ENCODE data around the gene HNRNPUL2. TPM values are rescaled to one million over a fixed set of nuclear protein-coding genes. Genes with fewer than 3 reads are reported as not detected.

The HNRNPUL2 gene
- total and polyA plus RNA-seq, 2 of the 4 experiments (the other 2 are of a cell fraction): 3.9 to 30.2 TPM

DNA sequence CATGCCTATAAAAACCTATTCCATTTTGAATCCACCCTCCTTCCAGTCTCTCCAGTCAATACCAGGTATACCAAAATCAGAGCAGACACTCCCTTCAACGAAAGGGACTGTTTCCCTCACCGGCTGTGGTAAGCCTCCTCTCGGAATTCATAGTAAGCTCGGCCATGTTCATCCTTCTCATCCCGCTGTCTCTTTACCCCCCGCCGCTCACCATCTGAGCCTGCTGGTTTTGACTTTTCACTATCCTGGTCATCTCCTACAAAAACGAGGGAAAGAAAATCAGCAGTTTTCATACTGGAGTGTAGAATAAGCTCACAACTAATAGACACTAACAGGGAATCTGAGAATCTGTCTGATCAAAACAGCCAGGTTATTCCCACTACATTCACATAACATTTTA, 3.1 kb downstream of the HNRNPUL2 start:
- in situ Hi-C loops (cut with MboI; ENCODE audit: low sequenced_read_pairs): no loop called here
- Histone ChIP-seq H4K5ac (ENCODE audit: low read depth, low read length) (no peak overlapping the region), H3K4ac (ENCODE audit: low read depth, low read length) (no peak overlapping the region), H3K18ac (ENCODE audit: low read depth, low read length) (no peak overlapping the region), H3K79me1 (ENCODE audit: low read depth in 1 of 2, low read length in 2 of 2) (peaks cover 35 to 48% of the 10 kb centered on the region in 2 experiments), H3K4me3 (ENCODE audit: insufficient read depth, low read depth, low read length) (no peak overlapping the region), H3K56ac (ENCODE audit: extremely low read depth, insufficient read depth, low read length) (no peak overlapping the region; the same call in 1 of the 2 replicates), H3K23ac (ENCODE audit: low read depth, low read length) (peak overlapping the region; percentile 78; the same call in 1 of the 2 replicates), H3K27me3 (ENCODE audit: control insufficient read depth, insufficient read depth, low read length) (no peaks in the 10 kb centered on the region), H2BK120ac (ENCODE audit: low read depth, low read length) (no peak overlapping the region), H2BK20ac (ENCODE audit: low read depth, low read length) (no peak overlapping the region), H2AFZ (replicated peaks; ENCODE audit: low read length, poor library complexity) (no peak overlapping the region), H3K9me3 (ENCODE audit: control insufficient read depth, insufficient read depth, low read length) (no peaks in the 10 kb centered on the region), H4K20me1 (ENCODE audit: insufficient read depth, low read length) (peaks cover 48% of the 10 kb centered on the region), H3K4me1 (ENCODE audit: control insufficient read depth, insufficient read depth, low read length) (peaks cover 4% of the 10 kb centered on the region; the same call in 1 of the 2 replicates), H3K9ac (ENCODE audit: low read depth, low read length) (peak overlapping the region; percentile 44; the same call in 1 of the 2 replicates), H3K9me1 (ENCODE audit: insufficient read depth, low read length) (peaks cover 8% of the 10 kb centered on the region; the same call in 1 of the 2 replicates), H2AK9ac (replicated peaks; ENCODE audit: low read depth, low read length, poor library complexity) (no peak overlapping the region), H2AK5ac (ENCODE audit: low read depth, low read length) (no peak overlapping the region), H4K91ac (ENCODE audit: insufficient read depth, low read depth, low read length) (no peak overlapping the region), H2BK15ac (ENCODE audit: low read depth, low read length) (no peak overlapping the region), H3K14ac (replicated peaks; ENCODE audit: low read depth, low read length) (no peak overlapping the region), H3K4me2 (ENCODE audit: low read depth, low read length) (peak overlapping the region; percentile 62), H3K36me3 (ENCODE audit: control insufficient read depth, insufficient read depth, low read length) (peaks cover 41% of the 10 kb centered on the region), H4K8ac (ENCODE audit: low read depth in 2 of 2, low read length in 2 of 2) (no peak overlapping the region), H2BK5ac (ENCODE audit: low read depth, low read length, poor library complexity, severe bottlenecking) (no peak overlapping the region), H3K27ac (ENCODE audit: insufficient read depth, low read length) (0 out of 2 replicates have a peak overlapping the region, but pooled peaks have one; percentile 9)
- WGBS, 2 experiments (ENCODE audit: extremely low coverage in 2 of 2, insufficient read length in 1 of 2): 69% methylated on average over 2 of the region's 8 CpGs; no CpG with 5 or more reads in 1 of the 2 experiments
- CTCF ChIA-PET: interaction anchor here (0.9 kb wide), 1 partner anchor 18 kb away, joined by 3 read pairs; no protein-coding TSS in a partner anchor
- BruUV-seq (replicated peaks): no TSS peak
- dilution Hi-C loops (cut with HindIII; ENCODE audit: low sequenced_read_pairs, unreplicated experiment): no loop called here
- POLR2A ChIA-PET (ENCODE audit: unreplicated experiment): interaction anchor here (0.9 kb wide), 1 partner anchor 13 kb away, joined by 3 read pairs; no protein-coding TSS in a partner anchor
- intact Hi-C loops (cut with micrococcal nuclease): no loop called here
- TF ChIP-seq MAFK (IDR thresholded peaks at IDR 0.05; ENCODE audit: low read depth, low read length) (no peak), RFX5 (IDR thresholded peaks at IDR 0.05; ENCODE audit: low read depth, low read length) (no peak), BHLHE40 (IDR thresholded peaks at IDR 0.05; ENCODE audit: low read depth, low read length) (no peak), MAZ (IDR thresholded peaks at IDR 0.05; ENCODE audit: borderline replicate concordance, low read depth, low read length) (no peak), POLR2A (IDR thresholded peaks at IDR 0.05; ENCODE audit: low read depth, low read length) (no peak)
- ATAC-seq (ENCODE audit: low read depth) (no peak), DNase-seq (no peak)

Measured in IMR-90 (cell line).